PC-9 (cell line): ENCODE data around the gene CYS1. TPM values are rescaled to one million over a fixed set of nuclear protein-coding genes. Genes with fewer than 3 reads are reported as not detected.
A peak's percentile ranks its signal among the peaks of the same experiment; 100 is the strongest.
"Not testable (repeated sequence)": the region's sequence is repeated elsewhere in the genome, so short reads cannot be mapped to it uniquely, and the experiment has no call there.

Experiments
- BruUV-seq: library from RNA; stranded (reverse); fragments of 400-500 nt; replicated peaks from 2 replicates; lab custom pipeline; 2021; lab: Mats Ljungman, UMichigan
- CTCF ChIA-PET: fragments of 300-600 bp; sonication (Branson Sonifier 250); formaldehyde crosslinking; loops from one replicate; lab custom pipeline; 2022; ENCODE audit warnings: antibody characterized with exemption; lab: Charles Lee
- POLR2A ChIA-PET: fragments of 300-600 bp; sonication (Branson Sonifier 250); formaldehyde crosslinking; loops from one replicate; lab custom pipeline; 2022; ENCODE audit warnings: antibody characterized with exemption; ENCODE audit not compliant: unreplicated experiment; lab: Charles Lee
- DNase-seq, 2 experiments: peaks; one replicate each; pipeline versions ENCODE4 v3.0.0 to v3.0.0-alpha.2; 2015 to 2022; ENCODE audit warnings: mixed read lengths in 1 of 2
- H2AFZ ChIP-seq: fragments of 200-600 bp; sonication (generic); 2 replicates; pipeline ENCODE4 v1.8.1; 2017; ENCODE audit warnings: antibody characterized with exemption
- H3F3A ChIP-seq: fragments of 200-600 bp; sonication (generic); 2 replicates; pipeline ENCODE4 v1.8.1; 2017; ENCODE audit warnings: antibody characterized with exemption, mild to moderate bottlenecking, low read depth; ENCODE audit not compliant: insufficient read depth
- H3K27ac ChIP-seq: fragments of 200-600 bp; sonication (generic); 2 replicates; pipeline ENCODE4 v1.6.1; 2016; ENCODE audit warnings: mixed run types
- H3K27me3 ChIP-seq: fragments of 200-600 bp; sonication (generic); 2 replicates; pipeline ENCODE4 v1.6.1; 2016; ENCODE audit warnings: low read depth, mixed run types; ENCODE audit not compliant: insufficient read depth
- H3K36me3 ChIP-seq: fragments of 200-600 bp; sonication (generic); 2 replicates; pipeline ENCODE4 v1.6.1; 2016; ENCODE audit warnings: low read depth, mixed run types
- H3K4me1 ChIP-seq: fragments of 200-600 bp; sonication (generic); replicated peaks from 2 replicates; pipeline ENCODE4 v1.6.1; 2016; ENCODE audit warnings: mixed run types; ENCODE audit not compliant: insufficient read depth
- H3K4me2 ChIP-seq: fragments of 200-600 bp; sonication (generic); 2 replicates; pipeline ENCODE4 v1.6.1; 2017; ENCODE audit warnings: mixed run types
- H3K4me3 ChIP-seq: fragments of 200-600 bp; sonication (generic); 2 replicates; pipeline ENCODE4 v1.6.1; 2016; ENCODE audit warnings: mixed run types
- H3K79me2 ChIP-seq: fragments of 200-600 bp; sonication (generic); 2 replicates; pipeline ENCODE4 v1.6.1; 2017; ENCODE audit warnings: low read depth, mixed run types
- H3K9me2 ChIP-seq: fragments of 200-600 bp; sonication (generic); 2 replicates; pipeline ENCODE4 v1.8.1; 2017; ENCODE audit warnings: mild to moderate bottlenecking; ENCODE audit not compliant: insufficient read depth
- H3K9me3 ChIP-seq: fragments of 200-600 bp; sonication (generic); 2 replicates; pipeline ENCODE4 v1.8.1; 2016; ENCODE audit warnings: low read depth; ENCODE audit not compliant: insufficient read depth
- H4K20me1 ChIP-seq: fragments of 200-600 bp; sonication (generic); 2 replicates; pipeline ENCODE4 v1.8.1; 2017; ENCODE audit not compliant: insufficient read depth
- EZH2 ChIP-seq: fragments of 200-600 bp; sonication (generic); IDR thresholded peaks from 2 replicates; pipeline ENCODE4 v1.8.0; 2017; ENCODE audit warnings: antibody characterized with exemption, low read depth
- intact Hi-C: fragments of 100-400 bp; cut with micrococcal nuclease; formaldehyde crosslinking; loops from one replicate; pipeline ENCODE4 v1.10.0; 2022; ENCODE audit not compliant: unreplicated experiment
- total RNA-seq: library from RNA; stranded (reverse); gene quantifications from 2 replicates; pipeline ENCODE4 v1.2.3, GENCODE V29; 2021
- TF ChIP-seq, protein P1 (sequence below): fragments of 200-600 bp; sonication (generic); conservative IDR thresholded peaks from 2 replicates; pipeline ENCODE4 v1.6.1; 2017; ENCODE audit warnings: mixed run types, antibody characterized with exemption, mild to moderate bottlenecking, moderate library complexity

Gene CYS1
- total RNA-seq, 1 experiment from 2014 or later = 0.61 TPM

DNA sequence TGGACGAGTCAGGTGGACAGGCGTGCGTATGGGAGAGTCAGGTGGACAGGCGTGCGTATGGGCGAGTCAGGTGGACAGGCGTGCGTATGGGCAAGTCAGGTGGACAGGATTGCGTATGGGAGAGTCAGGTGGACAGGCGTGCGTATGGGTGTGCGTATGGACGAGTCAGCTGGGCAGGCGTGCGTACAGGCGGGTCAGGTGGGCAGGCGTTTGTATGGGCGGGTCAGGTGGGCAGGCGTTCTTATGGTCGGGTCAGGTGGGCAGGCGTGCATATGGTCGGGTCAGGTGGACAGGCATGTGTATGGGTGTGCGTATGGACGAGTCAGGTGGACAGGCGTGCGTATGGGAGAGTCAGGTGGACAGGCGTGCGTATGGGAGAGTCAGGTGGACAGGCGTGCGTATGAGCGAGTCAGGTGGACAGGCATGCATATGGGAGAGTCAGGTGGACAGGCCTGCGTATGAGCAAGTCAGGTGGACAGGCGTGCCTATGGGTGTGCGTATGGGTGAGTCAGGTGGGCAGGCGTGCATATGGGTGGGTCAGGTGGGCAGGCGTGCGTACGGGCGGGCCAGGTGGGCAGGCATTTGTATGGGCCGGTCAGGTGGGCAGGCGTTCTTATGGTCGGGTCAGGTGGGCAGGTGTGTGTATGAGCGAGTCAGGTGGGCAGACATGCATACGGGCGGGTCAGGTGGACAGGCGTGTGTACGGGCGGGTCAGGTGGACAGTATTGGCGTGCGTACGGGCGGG, 69.2 kb downstream of the CYS1 start:
- DNase-seq = peak in 1 of 2 experiments; percentile 31
- H3K36me3 ChIP-seq, intact Hi-C loops, BruUV-seq, H3K9me3 ChIP-seq, H2AFZ ChIP-seq, POLR2A ChIA-PET, H3F3A ChIP-seq, H3K27me3 ChIP-seq, H4K20me1 ChIP-seq, H3K27ac ChIP-seq, H3K4me1 ChIP-seq, H3K79me2 ChIP-seq, H3K9me2 ChIP-seq, H3K4me3 ChIP-seq, H3K4me2 ChIP-seq, CTCF ChIA-PET: not testable (repeated sequence)

DNA sequence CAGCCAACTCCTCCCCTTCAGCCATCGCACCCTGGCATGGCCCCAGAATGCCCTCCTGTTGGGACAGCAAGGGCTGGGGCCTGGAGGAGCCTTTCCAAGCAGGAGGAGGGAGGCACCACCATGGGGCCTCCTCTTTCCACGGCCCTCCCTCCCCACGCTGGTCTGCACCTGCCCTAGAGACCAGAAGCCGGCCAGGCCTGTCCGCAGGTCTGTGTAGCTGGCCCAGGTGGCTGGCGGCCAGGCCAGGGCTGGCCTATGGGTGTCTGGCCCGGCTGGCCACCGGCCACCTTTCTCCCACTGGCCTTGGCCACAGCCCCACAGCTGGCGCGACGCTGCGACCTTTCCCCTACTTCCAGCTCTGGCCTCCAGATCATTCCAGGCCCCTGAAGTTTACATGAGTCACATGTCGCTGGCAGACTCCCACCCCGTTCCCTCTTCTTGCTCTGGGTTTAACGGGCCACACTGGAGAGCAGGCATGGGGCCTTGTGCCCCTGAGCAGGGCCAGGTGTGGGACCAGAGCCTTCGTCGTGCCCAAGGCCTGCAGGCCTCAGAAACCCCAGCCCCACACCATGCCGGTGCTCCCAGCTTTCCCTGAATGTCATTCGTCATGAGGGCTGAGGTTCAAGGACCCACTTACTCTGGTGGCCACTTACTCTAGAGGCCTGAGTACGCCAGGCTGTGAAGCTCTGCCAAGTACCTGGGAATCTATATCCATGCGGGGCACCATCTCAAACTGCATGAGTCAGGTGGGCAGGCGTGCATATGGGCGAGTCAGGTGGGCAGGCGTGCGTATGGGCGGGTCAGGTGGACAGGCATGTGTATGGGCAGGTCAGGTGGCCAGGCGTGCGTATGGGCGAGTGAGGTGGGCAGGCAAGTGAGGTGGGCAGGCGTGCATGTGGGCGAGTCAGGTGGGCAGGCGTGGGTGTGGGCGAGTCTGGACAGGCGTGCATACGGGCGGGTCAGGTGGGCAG, 70.1 kb downstream of the CYS1 start:
- no peak for DNase-seq
- no peak overlapping the region for H2AFZ ChIP-seq
- POLR2A ChIA-PET = no interaction called here

DNA sequence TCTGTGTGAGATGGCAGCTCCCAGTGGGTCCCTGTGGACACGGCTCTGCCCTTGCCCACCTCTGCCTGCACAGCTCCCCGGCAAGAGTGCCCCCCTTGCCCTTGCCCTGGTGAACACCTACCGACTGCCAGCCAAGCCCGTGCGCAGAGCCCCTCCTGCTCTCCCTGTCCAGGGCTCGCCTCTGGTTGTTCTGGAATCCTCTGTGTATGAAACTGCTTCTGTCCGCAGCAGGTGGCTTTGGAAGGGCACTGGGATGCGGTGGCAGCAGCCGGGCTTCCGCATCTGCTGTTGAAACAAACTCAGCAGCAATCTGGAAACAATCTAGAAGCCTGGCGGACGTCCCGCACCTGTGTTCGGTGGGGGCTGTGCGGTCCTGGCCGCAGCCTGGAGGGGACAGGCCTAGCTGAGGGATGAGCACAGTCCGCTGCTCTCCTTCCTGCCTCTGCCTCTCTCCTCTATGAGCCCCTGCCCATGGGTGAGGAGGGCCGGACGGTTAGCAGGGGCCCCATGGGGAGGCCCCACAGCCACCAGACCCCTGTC, 70.9 kb downstream of the CYS1 start:
- no peaks in the 10 kb centered on the region for H3K27me3 ChIP-seq
- H3K9me3 ChIP-seq = no peaks in the 10 kb centered on the region
- peaks cover 5% of the 10 kb centered on the region; the same call in 1 of the 2 replicates for H3F3A ChIP-seq
- H3K4me1 ChIP-seq = no peaks in the 10 kb centered on the region
- H3K4me3 ChIP-seq = no peak overlapping the region
- POLR2A ChIA-PET = interaction anchor here (0.5 kb wide), 1 partner anchor 166 kb away, joined by 3 read pairs; the partner anchor contains the start of gene TAF1B
- no TSS peak for BruUV-seq
- no peaks in the 10 kb centered on the region for H4K20me1 ChIP-seq
- H3K27ac ChIP-seq = no peak overlapping the region
- intact Hi-C loops = no loop called here
- no peak overlapping the region for H3K4me2 ChIP-seq
- H2AFZ ChIP-seq = no peak overlapping the region
- no peak for TF ChIP-seq EZH2
- TF ChIP-seq, protein P1, sequence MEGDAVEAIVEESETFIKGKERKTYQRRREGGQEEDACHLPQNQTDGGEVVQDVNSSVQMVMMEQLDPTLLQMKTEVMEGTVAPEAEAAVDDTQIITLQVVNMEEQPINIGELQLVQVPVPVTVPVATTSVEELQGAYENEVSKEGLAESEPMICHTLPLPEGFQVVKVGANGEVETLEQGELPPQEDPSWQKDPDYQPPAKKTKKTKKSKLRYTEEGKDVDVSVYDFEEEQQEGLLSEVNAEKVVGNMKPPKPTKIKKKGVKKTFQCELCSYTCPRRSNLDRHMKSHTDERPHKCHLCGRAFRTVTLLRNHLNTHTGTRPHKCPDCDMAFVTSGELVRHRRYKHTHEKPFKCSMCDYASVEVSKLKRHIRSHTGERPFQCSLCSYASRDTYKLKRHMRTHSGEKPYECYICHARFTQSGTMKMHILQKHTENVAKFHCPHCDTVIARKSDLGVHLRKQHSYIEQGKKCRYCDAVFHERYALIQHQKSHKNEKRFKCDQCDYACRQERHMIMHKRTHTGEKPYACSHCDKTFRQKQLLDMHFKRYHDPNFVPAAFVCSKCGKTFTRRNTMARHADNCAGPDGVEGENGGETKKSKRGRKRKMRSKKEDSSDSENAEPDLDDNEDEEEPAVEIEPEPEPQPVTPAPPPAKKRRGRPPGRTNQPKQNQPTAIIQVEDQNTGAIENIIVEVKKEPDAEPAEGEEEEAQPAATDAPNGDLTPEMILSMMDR = no peak
- DNase-seq = no peak
- CTCF ChIA-PET = no interaction called here
- no peaks in the 10 kb centered on the region for H3K9me2 ChIP-seq
- H3K36me3 ChIP-seq = no peaks in the 10 kb centered on the region
- H3K79me2 ChIP-seq = no peaks in the 10 kb centered on the region

More for the DNA sequence above, 70.1 kb downstream of the CYS1 start:
- Histone ChIP-seq H3K4me1 (no peaks in the 10 kb centered on the region), H3K27me3 (no peaks in the 10 kb centered on the region), H4K20me1 (no peaks in the 10 kb centered on the region), H3F3A (peaks cover 5% of the 10 kb centered on the region; the same call in 1 of the 2 replicates), H3K36me3 (no peaks in the 10 kb centered on the region), H3K79me2 (no peaks in the 10 kb centered on the region), H3K4me3 (no peak overlapping the region), H3K4me2 (no peak overlapping the region), H3K27ac (no peak overlapping the region), H3K9me2 (no peaks in the 10 kb centered on the region), H3K9me3 (no peaks in the 10 kb centered on the region)
- intact Hi-C loops = no loop called here
- TF ChIP-seq, protein P1 = no peak
- TF ChIP-seq EZH2 = no peak
- CTCF ChIA-PET = no interaction called here
- no TSS peak for BruUV-seq
